ENCODE measurements around the gene KCNJ9. TPM values are rescaled to one million over a fixed set of nuclear protein-coding genes. Genes with fewer than 3 reads are reported as not detected.

KCNJ9 gene
- total and polyA plus RNA-seq, 4 donors = not detected

DNA sequence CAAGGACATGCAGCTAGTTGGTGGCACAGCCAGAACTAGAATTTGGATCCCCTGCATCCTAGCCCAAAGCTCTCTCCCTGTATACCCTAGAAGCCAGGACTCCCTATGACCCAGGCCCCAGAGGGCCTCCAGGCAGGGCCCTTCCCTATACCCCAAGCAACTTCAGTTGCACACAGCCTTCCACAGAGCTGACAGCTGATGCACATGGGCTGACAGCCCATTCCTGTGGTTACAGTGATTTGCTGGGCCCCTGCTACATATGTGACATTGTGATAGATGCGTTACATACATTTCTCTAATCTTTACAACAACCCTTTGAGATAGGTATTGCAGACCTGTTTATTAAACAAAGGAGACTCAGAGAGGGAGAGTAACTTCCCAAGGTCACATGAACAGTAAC, 40.0 kb downstream of the KCNJ9 start:
- TF ChIP-seq, protein P1, sequence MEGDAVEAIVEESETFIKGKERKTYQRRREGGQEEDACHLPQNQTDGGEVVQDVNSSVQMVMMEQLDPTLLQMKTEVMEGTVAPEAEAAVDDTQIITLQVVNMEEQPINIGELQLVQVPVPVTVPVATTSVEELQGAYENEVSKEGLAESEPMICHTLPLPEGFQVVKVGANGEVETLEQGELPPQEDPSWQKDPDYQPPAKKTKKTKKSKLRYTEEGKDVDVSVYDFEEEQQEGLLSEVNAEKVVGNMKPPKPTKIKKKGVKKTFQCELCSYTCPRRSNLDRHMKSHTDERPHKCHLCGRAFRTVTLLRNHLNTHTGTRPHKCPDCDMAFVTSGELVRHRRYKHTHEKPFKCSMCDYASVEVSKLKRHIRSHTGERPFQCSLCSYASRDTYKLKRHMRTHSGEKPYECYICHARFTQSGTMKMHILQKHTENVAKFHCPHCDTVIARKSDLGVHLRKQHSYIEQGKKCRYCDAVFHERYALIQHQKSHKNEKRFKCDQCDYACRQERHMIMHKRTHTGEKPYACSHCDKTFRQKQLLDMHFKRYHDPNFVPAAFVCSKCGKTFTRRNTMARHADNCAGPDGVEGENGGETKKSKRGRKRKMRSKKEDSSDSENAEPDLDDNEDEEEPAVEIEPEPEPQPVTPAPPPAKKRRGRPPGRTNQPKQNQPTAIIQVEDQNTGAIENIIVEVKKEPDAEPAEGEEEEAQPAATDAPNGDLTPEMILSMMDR (IDR thresholded peaks at IDR 0.05; ENCODE audit: control extremely low read depth, extremely low read depth) = no peak

DNA sequence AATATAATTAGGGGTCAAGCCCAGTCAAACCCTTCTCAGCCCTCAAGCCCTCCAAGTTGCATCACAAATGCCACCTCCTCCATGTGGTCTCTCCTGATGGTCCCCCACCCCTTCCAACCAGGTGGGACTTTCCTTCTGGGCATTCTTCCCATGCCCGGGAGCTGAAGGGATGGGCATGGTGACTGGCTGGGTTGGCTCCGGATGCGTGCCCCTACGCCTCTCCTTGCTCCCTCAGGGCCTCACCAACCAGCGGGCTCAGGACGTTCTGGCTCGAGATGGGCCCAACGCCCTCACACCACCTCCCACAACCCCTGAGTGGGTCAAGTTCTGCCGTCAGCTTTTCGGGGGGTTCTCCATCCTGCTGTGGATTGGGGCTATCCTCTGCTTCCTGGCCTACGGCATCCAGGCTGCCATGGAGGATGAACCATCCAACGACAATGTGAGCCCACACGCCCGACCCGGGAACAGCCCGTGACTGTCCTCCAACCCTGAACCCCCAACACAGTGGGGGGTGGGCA, 41.7 kb downstream of the KCNJ9 start:
- WGBS, 2 donors = 88 to 92% methylated on average over 16 of the region's 16 CpGs
- TF ChIP-seq, protein P1 (IDR thresholded peaks at IDR 0.05; ENCODE audit: control extremely low read depth, extremely low read depth) = no peak
- H3K27me3 ChIP-seq (ENCODE audit: control insufficient read depth in 3 of 3, insufficient read depth in 3 of 3, low read length in 2 of 3) = no peaks in the 10 kb centered on the region

More for the DNA sequence above, 40.0 kb downstream of the KCNJ9 start:
- Histone ChIP-seq H3K9me3 (ENCODE audit: control insufficient read depth in 4 of 4, insufficient read depth in 3 of 4, low read length in 3 of 4) (no peaks in the 10 kb centered on the region), H3K36me3 (ENCODE audit: control insufficient read depth in 4 of 4, insufficient read depth in 4 of 4, low read length in 4 of 4) (no peaks in the 10 kb centered on the region), H3K27me3 (ENCODE audit: control insufficient read depth in 3 of 3, insufficient read depth in 3 of 3, low read length in 2 of 3) (no peaks in the 10 kb centered on the region), H3K9ac (ENCODE audit: insufficient read depth in 1 of 2, low read length in 2 of 2) (no peak overlapping the region), H3K4me1 (ENCODE audit: control insufficient read depth in 5 of 5, insufficient read depth in 5 of 5, low read length in 5 of 5) (peaks cover 6 to 24% (median 12%) of the 10 kb centered on the region in 5 donors), H3K4me3 (no peak overlapping the region), H3K27ac (ENCODE audit: low read depth in 1 of 2, low read length in 1 of 2) (no peak overlapping the region)
- DNase-seq (no peak), ATAC-seq (ENCODE audit: insufficient read depth, low FRiP score) (no peak)
- WGBS, 2 donors = 91 to 92% methylated on average over 1 of the region's 1 CpG

DNA sequence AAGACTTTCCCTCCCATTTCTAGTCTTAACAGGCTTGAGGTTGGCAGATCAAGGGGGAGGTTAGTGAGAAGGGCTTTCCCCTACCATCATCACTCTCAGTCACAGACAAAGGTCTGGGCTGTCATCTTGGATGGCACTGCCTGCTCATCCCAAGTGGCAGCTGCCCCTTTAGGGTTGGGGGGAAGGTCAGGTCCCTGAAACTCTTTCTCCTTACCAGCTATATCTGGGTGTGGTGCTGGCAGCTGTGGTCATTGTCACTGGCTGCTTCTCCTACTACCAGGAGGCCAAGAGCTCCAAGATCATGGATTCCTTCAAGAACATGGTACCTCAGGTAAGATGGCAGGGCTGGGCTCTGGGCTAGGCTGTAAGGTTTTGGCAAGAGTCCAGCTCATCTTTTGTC, 42.4 kb downstream of the KCNJ9 start:
- H3K9me3 ChIP-seq (ENCODE audit: control insufficient read depth in 4 of 4, insufficient read depth in 3 of 4, low read length in 3 of 4) = no peaks in the 10 kb centered on the region
- H3K27ac ChIP-seq (ENCODE audit: low read depth in 1 of 2, low read length in 1 of 2) = no peak overlapping the region
- H3K27me3 ChIP-seq (ENCODE audit: control insufficient read depth in 3 of 3, insufficient read depth in 3 of 3, low read length in 2 of 3) = no peaks in the 10 kb centered on the region
- H3K4me3 ChIP-seq = no peak overlapping the region
- peaks cover 0 to 6% (median 2%) of the 10 kb centered on the region in 5 donors for H3K4me1 ChIP-seq (ENCODE audit: control insufficient read depth in 5 of 5, insufficient read depth in 5 of 5, low read length in 5 of 5)
- no peaks in the 10 kb centered on the region for H3K36me3 ChIP-seq (ENCODE audit: control insufficient read depth in 4 of 4, insufficient read depth in 4 of 4, low read length in 4 of 4)
- no peak for ATAC-seq (ENCODE audit: insufficient read depth, low FRiP score)
- TF ChIP-seq, protein P1 (IDR thresholded peaks at IDR 0.05; ENCODE audit: control extremely low read depth, extremely low read depth) = no peak
- H3K9ac ChIP-seq (ENCODE audit: insufficient read depth in 1 of 2, low read length in 2 of 2) = no peak overlapping the region
- DNase-seq = no peak

More for the DNA sequence above, 41.7 kb downstream of the KCNJ9 start:
- DNase-seq (no peak), ATAC-seq (ENCODE audit: insufficient read depth, low FRiP score) (no peak)
- Histone ChIP-seq H3K4me3 (no peak overlapping the region), H3K9ac (ENCODE audit: insufficient read depth in 1 of 2, low read length in 2 of 2) (no peak overlapping the region), H3K4me1 (ENCODE audit: control insufficient read depth in 5 of 5, insufficient read depth in 5 of 5, low read length in 5 of 5) (peaks cover 6 to 9% (median 8%) of the 10 kb centered on the region in 5 donors), H3K9me3 (ENCODE audit: control insufficient read depth in 4 of 4, insufficient read depth in 3 of 4, low read length in 3 of 4) (no peaks in the 10 kb centered on the region), H3K27ac (ENCODE audit: low read depth in 1 of 2, low read length in 1 of 2) (no peak overlapping the region), H3K36me3 (ENCODE audit: control insufficient read depth in 4 of 4, insufficient read depth in 4 of 4, low read length in 4 of 4) (no peaks in the 10 kb centered on the region)
